ENCODE measurements around the gene ADD2. TPM values are rescaled to one million over a fixed set of nuclear protein-coding genes. Genes with fewer than 3 reads are reported as not detected.

Gene ADD2
- total and polyA plus RNA-seq, 5 donors, result 0.40 to 1.3 (median 0.45) TPM

DNA sequence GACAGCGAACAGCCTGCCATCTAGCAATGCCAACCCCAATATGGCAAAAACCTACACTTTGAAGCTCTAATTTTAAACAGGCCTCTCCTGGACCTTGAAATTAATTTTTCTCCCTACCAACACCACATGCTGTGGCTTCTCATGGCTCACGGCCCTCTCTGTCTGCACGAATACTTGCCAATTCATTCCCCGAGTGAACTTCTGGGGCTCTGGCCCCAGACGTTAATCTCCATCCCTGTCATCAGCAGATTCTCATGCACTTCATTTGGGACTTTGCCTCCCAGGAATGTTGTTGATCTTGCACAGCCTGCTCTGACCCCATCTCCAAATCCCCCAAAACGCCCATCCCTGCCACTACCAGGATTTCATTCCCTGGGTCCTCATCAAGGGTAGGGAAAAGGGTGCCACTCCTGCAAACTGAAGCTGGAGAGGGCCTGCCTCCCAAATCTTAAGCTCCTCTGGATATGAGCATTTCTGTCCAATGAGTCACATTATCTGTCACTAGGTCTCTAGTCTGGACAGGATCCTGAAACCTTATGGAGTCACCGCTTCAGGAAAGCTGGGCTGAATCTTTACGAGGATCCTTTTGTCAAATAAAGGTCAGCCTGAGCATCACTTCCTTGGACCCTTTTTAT lies 12.0 kb upstream of the ADD2 start:
- intact Hi-C loops (cut with DNase I), result loop anchor here in 1 of 4 donors (5.0 kb wide), 1 partner anchor 123 kb away; no protein-coding TSS in a partner anchor
- ATAC-seq (no peak), DNase-seq (no peak)
- WGBS, result 58% methylated on average over 8 of the region's 8 CpGs
- Histone ChIP-seq H3K9me3 (ENCODE audit: control insufficient read depth, low read length) (no peaks in the 10 kb centered on the region), H3K4me3 (ENCODE audit: low read length) (no peak overlapping the region), H3K27ac (ENCODE audit: low read length) (no peak overlapping the region), H3K27me3 (ENCODE audit: control insufficient read depth, insufficient read depth) (no peaks in the 10 kb centered on the region), H3K4me1 (ENCODE audit: control insufficient read depth, insufficient read depth, low read length) (no peaks in the 10 kb centered on the region)

DNA sequence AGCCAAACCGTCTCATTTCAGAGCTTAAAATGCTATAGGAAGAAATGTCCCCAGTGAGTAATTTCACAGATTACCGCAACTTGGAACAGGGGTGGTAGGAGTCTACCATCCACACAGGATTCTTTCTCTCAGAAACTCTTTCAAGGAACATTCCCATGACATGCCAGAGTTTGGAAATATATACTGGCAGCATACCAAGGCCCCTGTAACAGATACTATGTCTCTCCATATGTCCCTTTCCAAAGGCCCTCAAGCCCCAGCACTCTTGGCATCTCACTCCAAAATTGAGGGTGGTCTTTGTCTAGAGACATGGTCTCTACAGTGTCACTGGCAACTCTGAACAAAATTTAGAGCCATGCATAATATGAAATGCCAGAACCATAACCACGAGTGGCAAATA lies 11.5 kb upstream of the ADD2 start:
- Histone ChIP-seq H3K4me3 (ENCODE audit: low read length) (no peak overlapping the region), H3K4me1 (ENCODE audit: control insufficient read depth, insufficient read depth, low read length) (no peaks in the 10 kb centered on the region), H3K27me3 (ENCODE audit: control insufficient read depth, insufficient read depth) (no peaks in the 10 kb centered on the region), H3K9me3 (ENCODE audit: control insufficient read depth, low read length) (no peaks in the 10 kb centered on the region), H3K27ac (ENCODE audit: low read length) (no peak overlapping the region)
- intact Hi-C loops (cut with DNase I), result no loop called here
- no peak for DNase-seq
- 46% methylated on average over 3 of the region's 3 CpGs for WGBS
- no peak for ATAC-seq

- DNase-seq (no peak), ATAC-seq (no peak)
- intact Hi-C loops (cut with DNase I), result no loop called here
- Histone ChIP-seq H3K9me3 (ENCODE audit: control insufficient read depth, low read length) (no peaks in the 10 kb centered on the region), H3K27ac (ENCODE audit: low read length) (no peak overlapping the region), H3K4me1 (ENCODE audit: control insufficient read depth, insufficient read depth, low read length) (no peaks in the 10 kb centered on the region), H3K27me3 (ENCODE audit: control insufficient read depth, insufficient read depth) (no peaks in the 10 kb centered on the region), H3K4me3 (ENCODE audit: low read length) (no peak overlapping the region)
- WGBS, result 56% methylated on average over 1 of the region's 1 CpG
Measured at GRCh38 chr2:70778676-70779075, 10.7 kb upstream of the ADD2 start.

DNA sequence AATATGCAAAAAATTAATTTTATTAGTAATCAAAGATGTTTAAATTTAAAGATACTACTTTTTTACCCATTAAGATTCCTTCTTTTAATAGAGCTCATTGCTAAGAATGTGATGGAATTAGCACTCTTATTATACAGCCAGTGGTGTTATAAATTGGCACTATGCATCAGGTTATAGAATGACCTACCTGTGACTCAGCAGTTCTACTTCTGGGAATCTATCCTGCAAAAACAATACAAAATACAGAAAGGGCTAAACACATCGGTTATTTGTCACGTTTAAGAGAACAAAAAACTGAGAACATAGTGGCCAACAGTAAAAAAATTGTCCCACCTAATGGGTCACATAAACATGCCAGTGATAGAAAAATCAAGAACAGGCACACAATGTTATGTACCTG lies 9.4 kb upstream of the ADD2 start:
- intact Hi-C loops (cut with DNase I), result no loop called here
- whole genome bisulfite sequencing, result 68% methylated on average over 2 of the region's 2 CpGs
- Histone ChIP-seq H3K4me3 (ENCODE audit: low read length) (no peak overlapping the region), H3K9me3 (ENCODE audit: control insufficient read depth, low read length) (no peaks in the 10 kb centered on the region), H3K27me3 (ENCODE audit: control insufficient read depth, insufficient read depth) (no peaks in the 10 kb centered on the region), H3K27ac (ENCODE audit: low read length) (no peak overlapping the region), H3K4me1 (ENCODE audit: control insufficient read depth, insufficient read depth, low read length) (no peaks in the 10 kb centered on the region)
- no peak for DNase-seq
- no peak for ATAC-seq

GRCh38 chr2:70776266-70776665 lies 8.3 kb upstream of the ADD2 start:
- H3K4me1 ChIP-seq (ENCODE audit: control insufficient read depth, insufficient read depth, low read length), result no peaks in the 10 kb centered on the region
- WGBS, result 90% methylated on average over 3 of the region's 3 CpGs
- ATAC-seq (no peak), DNase-seq (no peak)
- intact Hi-C loops (cut with DNase I), result no loop called here
- no peak overlapping the region for H3K4me3 ChIP-seq (ENCODE audit: low read length)
- H3K27me3 ChIP-seq (ENCODE audit: control insufficient read depth, insufficient read depth), result no peaks in the 10 kb centered on the region
- H3K27ac ChIP-seq (ENCODE audit: low read length), result no peak overlapping the region
- H3K9me3 ChIP-seq (ENCODE audit: control insufficient read depth, low read length), result no peaks in the 10 kb centered on the region

DNA sequence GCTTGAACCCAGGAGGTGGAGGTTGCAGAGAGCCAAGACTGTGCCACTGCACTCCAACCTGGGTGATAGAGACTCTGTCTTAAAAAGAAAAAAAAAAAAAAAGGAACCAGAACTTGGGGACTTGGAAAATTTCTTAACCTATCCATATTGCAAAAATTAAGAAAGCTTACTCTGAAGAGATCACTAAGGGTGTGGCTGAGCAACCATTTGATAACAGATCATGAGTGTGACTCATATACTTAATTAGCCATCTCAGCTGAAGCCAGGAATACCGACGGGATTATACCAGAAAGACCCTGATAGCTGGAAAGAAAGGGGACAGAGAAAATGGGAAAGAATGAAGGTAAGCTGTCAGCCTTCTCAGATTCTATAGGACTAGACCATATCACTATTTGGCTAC lies 7.1 kb upstream of the ADD2 start:
- DNase-seq (no peak), ATAC-seq (no peak)
- H3K4me3 ChIP-seq (ENCODE audit: low read length), result no peak overlapping the region
- H3K4me1 ChIP-seq (ENCODE audit: control insufficient read depth, insufficient read depth, low read length), result no peaks in the 10 kb centered on the region
- H3K27ac ChIP-seq (ENCODE audit: low read length), result no peak overlapping the region
- H3K27me3 ChIP-seq (ENCODE audit: control insufficient read depth, insufficient read depth), result no peaks in the 10 kb centered on the region
- intact Hi-C loops (cut with DNase I), result no loop called here
- 46% methylated on average over 2 of the region's 2 CpGs for WGBS
- no peaks in the 10 kb centered on the region for H3K9me3 ChIP-seq (ENCODE audit: control insufficient read depth, low read length)

- no peak overlapping the region for H3K4me3 ChIP-seq (ENCODE audit: low read length)
- WGBS, result 76% methylated on average over 2 of the region's 2 CpGs
Measured at GRCh38 chr2:70772486-70773155, 4.6 kb upstream of the ADD2 start.

GRCh38 chr2:70771446-70771845 lies 3.4 kb upstream of the ADD2 start:
- DNase-seq, result no peak
- no peak for ATAC-seq
- intact Hi-C loops (cut with DNase I), result no loop called here
- H3K4me3 ChIP-seq (ENCODE audit: low read length), result no peak overlapping the region
- no peaks in the 10 kb centered on the region for H3K27me3 ChIP-seq (ENCODE audit: control insufficient read depth, insufficient read depth)
- WGBS, result 67% methylated on average over 2 of the region's 2 CpGs
- H3K27ac ChIP-seq (ENCODE audit: low read length), result no peak overlapping the region
- no peaks in the 10 kb centered on the region for H3K4me1 ChIP-seq (ENCODE audit: control insufficient read depth, insufficient read depth, low read length)
- no peaks in the 10 kb centered on the region for H3K9me3 ChIP-seq (ENCODE audit: control insufficient read depth, low read length)

More at GRCh38 chr2:70772486-70773155, 4.6 kb upstream of the ADD2 start:
- H3K27me3 ChIP-seq (ENCODE audit: control insufficient read depth, insufficient read depth), result no peaks in the 10 kb centered on the region
- ATAC-seq, result no peak
- DNase-seq, result no peak
- H3K27ac ChIP-seq (ENCODE audit: low read length), result no peak overlapping the region
- no peaks in the 10 kb centered on the region for H3K4me1 ChIP-seq (ENCODE audit: control insufficient read depth, insufficient read depth, low read length)
- intact Hi-C loops (cut with DNase I), result no loop called here
- no peaks in the 10 kb centered on the region for H3K9me3 ChIP-seq (ENCODE audit: control insufficient read depth, low read length)

DNA sequence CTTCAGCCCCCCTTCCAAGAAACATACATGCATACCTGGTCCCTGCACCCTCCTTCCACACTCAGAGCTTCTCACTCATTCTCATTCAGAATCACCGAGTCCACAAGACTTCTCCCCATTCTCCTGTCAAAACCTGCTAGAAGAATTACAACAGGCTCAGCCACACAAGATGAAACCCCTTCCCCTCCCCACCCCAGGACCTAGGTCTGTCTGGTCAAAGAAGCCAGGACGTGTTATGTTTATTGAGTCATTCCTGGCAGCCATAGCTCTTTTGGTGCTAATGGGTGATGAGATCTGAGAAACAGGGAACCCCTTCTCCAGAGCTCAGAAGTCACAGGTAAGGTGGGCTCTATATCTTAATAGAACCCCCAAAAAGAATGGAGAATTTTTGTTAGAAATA lies 1.4 kb upstream of the ADD2 start:
- H3K9me3 ChIP-seq (ENCODE audit: control insufficient read depth, low read length), result no peaks in the 10 kb centered on the region
- DNase-seq, result no peak
- WGBS, result 62% methylated on average over 2 of the region's 2 CpGs
- H3K4me1 ChIP-seq (ENCODE audit: control insufficient read depth, insufficient read depth, low read length), result no peaks in the 10 kb centered on the region
- intact Hi-C loops (cut with DNase I), result no loop called here
- peaks cover 2% of the 10 kb centered on the region for H3K27me3 ChIP-seq (ENCODE audit: control insufficient read depth, insufficient read depth)
- H3K27ac ChIP-seq (ENCODE audit: low read length), result no peak overlapping the region
- H3K4me3 ChIP-seq (ENCODE audit: low read length), result no peak overlapping the region
- no peak for ATAC-seq

DNA sequence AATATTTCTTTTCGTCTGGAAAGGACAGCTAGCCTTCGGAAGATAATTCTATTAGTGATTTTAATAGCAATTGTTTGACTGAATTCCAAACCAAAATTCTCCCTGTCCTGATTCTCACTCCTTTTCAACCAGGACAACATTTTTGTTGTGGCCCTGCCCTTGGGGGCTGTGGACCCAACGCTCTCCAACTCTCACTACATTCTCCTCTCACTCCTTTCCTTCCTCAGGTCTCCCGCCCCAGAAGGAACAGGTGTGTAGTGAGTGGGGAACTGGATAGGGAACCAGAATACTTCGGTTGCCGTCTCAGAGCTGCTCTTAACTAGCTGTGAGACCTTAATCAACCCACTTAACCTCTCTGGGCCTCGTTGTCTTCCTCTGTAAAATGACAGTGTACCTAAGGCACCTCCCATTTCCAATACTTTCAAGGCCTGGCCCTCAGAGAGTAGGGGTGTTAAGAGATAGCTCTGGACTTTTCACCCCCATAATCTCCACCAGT lies 638 bp upstream of the ADD2 start:
- no peaks in the 10 kb centered on the region for H3K9me3 ChIP-seq (ENCODE audit: control insufficient read depth, low read length)
- DNase-seq (no peak), ATAC-seq (no peak)
- H3K4me3 ChIP-seq (ENCODE audit: low read length), result peak overlapping the region; percentile 63
- 52% methylated on average over 7 of the region's 7 CpGs for WGBS
- no peak overlapping the region for H3K27ac ChIP-seq (ENCODE audit: low read length)
- no peaks in the 10 kb centered on the region for H3K4me1 ChIP-seq (ENCODE audit: control insufficient read depth, insufficient read depth, low read length)
- intact Hi-C loops (cut with DNase I), result no loop called here
- peaks cover 3% of the 10 kb centered on the region for H3K27me3 ChIP-seq (ENCODE audit: control insufficient read depth, insufficient read depth)

DNA sequence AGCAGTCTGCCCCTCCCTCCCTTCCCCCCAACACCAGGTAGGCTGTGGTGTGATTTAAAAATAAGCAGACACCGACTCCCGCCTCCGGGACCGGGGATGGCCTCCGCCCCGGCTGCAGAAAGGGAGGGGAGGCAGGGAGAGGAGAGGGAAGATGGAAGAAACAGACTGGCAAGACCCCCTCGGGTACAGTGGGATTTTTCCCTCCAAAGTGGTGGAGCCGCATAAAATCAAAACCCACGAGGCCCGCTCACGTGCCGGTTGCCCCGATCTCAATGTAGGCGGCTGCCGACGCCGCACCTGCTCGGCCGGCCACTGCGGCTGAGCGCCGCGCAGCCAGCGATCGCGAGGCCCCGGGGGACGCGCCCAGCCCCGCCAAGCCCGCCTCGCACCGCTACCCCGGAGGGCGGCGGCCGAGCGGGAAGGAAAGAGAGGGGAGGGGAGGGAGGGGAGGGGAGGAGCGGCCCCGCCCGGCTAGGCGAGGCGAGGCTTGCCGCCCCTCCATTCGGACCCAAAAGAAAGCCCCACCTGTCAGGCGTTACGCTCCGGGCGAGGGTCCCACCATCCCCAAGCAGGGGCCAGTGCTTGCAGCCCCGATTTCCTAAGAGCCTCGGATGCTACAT lies 811 bp downstream of the ADD2 start:
- under 1% methylated on average over 51 of the region's 51 CpGs for WGBS
- Histone ChIP-seq H3K27ac (ENCODE audit: low read length) (no peak overlapping the region), H3K27me3 (ENCODE audit: control insufficient read depth, insufficient read depth) (peaks cover 3% of the 10 kb centered on the region), H3K4me1 (ENCODE audit: control insufficient read depth, insufficient read depth, low read length) (no peaks in the 10 kb centered on the region), H3K4me3 (ENCODE audit: low read length) (peak overlapping the region; percentile 63), H3K9me3 (ENCODE audit: control insufficient read depth, low read length) (no peaks in the 10 kb centered on the region)
- ATAC-seq (peak; percentile 24 to 53), DNase-seq (peak in 2 of 3 donors; percentile 51)
- intact Hi-C loops (cut with DNase I), result no loop called here
